A549 treated with GW870086 at 1 μM for 4 hours (cell line): ENCODE measurements around the gene DSG4. TPM values are rescaled to one million over a fixed set of nuclear protein-coding genes. Genes with fewer than 3 reads are reported as not detected.

Experiments used
- total RNA-seq: library from RNA; stranded (reverse); fragments of 200-300 nt; extraction: Qiagen RNA extraction; gene quantifications from 5 replicates; pipeline ENCODE4 v1.2.3, GENCODE V29; 2022; ENCODE audit warnings: low read depth

Gene DSG4
- total RNA-seq: not detected in 5 replicates

GRCh38 chr18:31376477-31376876, at the start of gene DSG4:
Gene DSG4, plus strand, starts transcription at chr18:31376777. Its CDS starts 135 bp downstream, at chr18:31376912.

GRCh38 chr18:31447530-31448191, 71.1 kb downstream of the DSG4 start, which contains the start of gene DSG3:
Gene DSG3, plus strand, starts transcription at chr18:31447741. Its CDS starts 137 bp downstream, at chr18:31447878.

Other genes with a start within 250 kb of the DSG4 start
- gene DSC1, start 213.9 kb upstream of the DSG4 start, total RNA-seq: not detected in 5 replicates
- not detected in 5 replicates for gene DSG1, start 58.6 kb upstream of the DSG4 start, total RNA-seq
- 0.03 TPM in 2 of 5 replicates, not detected in the others for gene DSG3, start 71.0 kb downstream of the DSG4 start, total RNA-seq
- gene DSG2, start 121.4 kb downstream of the DSG4 start, total RNA-seq: 43.0 to 68.6 TPM (median 65.3 TPM) in 5 replicates
- gene TTR, start 215.1 kb downstream of the DSG4 start, total RNA-seq: 0.32 to 0.58 TPM (median 0.38 TPM) in 3 of 5 replicates, not detected in the others